K562 (cell line): ENCODE results near the gene THAP11. TPM values are rescaled to one million over a fixed set of nuclear protein-coding genes. Genes with fewer than 3 reads are reported as not detected.

Experiments used
- CTBP1 ChIP-seq: fragments of 450-650 bp; IDR thresholded peaks from 2 replicates; pipeline ENCODE4 v1.6.1; 2016; ENCODE audit warnings: borderline replicate concordance
- CUX1 ChIP-seq: fragments of 200-800 bp; sonication (Bioruptor generic); IDR thresholded peaks from 2 replicates; pipeline ENCODE4 v1.6.1; 2016; ENCODE audit warnings: missing genetic modification characterization, missing compliant biosample characterization
- HES1 ChIP-seq: fragments of 450-650 bp; IDR thresholded peaks from 2 replicates; pipeline ENCODE4 v1.6.1; 2016; ENCODE audit warnings: low read depth, mild to moderate bottlenecking, moderate library complexity
- RBM15 ChIP-seq: fragments of 200-400 bp; formaldehyde crosslinking; IDR thresholded peaks from 2 replicates; pipeline ENCODE4 v1.6.1; 2018; ENCODE audit warnings: mild to moderate bottlenecking, low read length, moderate library complexity; ENCODE audit not compliant: insufficient read depth
- RREB1 ChIP-seq: fragments of 250-450 bp; sonication (Bioruptor Pico); IDR thresholded peaks from 2 replicates; pipeline ENCODE4 v1.4.0; 2020
- SIN3A ChIP-seq, 2 experiments: fragments of 150-350 bp in 1 of 2; IDR thresholded peaks; 2 replicates each; pipeline ENCODE4 v1.6.1; 2011 to 2016; ENCODE audit warnings: borderline replicate concordance in 2 of 2, low read depth in 2 of 2, low read length in 2 of 2, mild to moderate bottlenecking in 2 of 2, moderate library complexity in 2 of 2; ENCODE audit not compliant: control insufficient read depth in 1 of 2
- TARDBP ChIP-seq: fragments of 450-650 bp; IDR thresholded peaks from 2 replicates; pipeline ENCODE4 v1.6.1; 2016
- TEAD1 ChIP-seq, 2 experiments: fragments of 450-650 bp in 1 of 2; sonication (generic) in 1 of 2; formaldehyde crosslinking; IDR thresholded peaks; 2 replicates each; pipeline versions ENCODE4 v1.4.0 to v1.8.0; 2020 to 2022; ENCODE audit warnings: mild to moderate bottlenecking in 2 of 2, missing genetic modification reagents in 1 of 2
- ZNF311 ChIP-seq: fragments of 250-450 bp; sonication (Bioruptor Pico); IDR thresholded peaks from 2 replicates; pipeline ENCODE4 v1.4.0; 2020; ENCODE audit warnings: mild to moderate bottlenecking, moderate library complexity
- polyA plus RNA-seq, 8 experiments: library from polyadenylated mRNA; depleted of rRNA in 4 of 8; stranded (reverse) in 5 of 8; unstranded in 3 of 8; fragments of >200 nt; fragmentation: Nextera tagmentation in 2 of 8; fragmentation: Illumina TruSeq in 1 of 8; extraction: Ambion mirVana in 2 of 8; extraction: Trizol in 1 of 8; gene quantifications; 2 replicates each; pipeline versions ENCODE4 v1.2.1 to v1.2.3, GENCODE V29; 2011 to 2014; ENCODE audit warnings: inconsistent platforms in 1 of 8, missing spikeins in 1 of 8
- total RNA-seq, 7 experiments: library from RNA; depleted of rRNA in 6 of 7; stranded (reverse); fragments of >200 nt in 6 of 7; fragmentation: Illumina TruSeq in 2 of 7; extraction: Trizol in 2 of 7; gene quantifications; 2 replicates each; pipeline versions ENCODE4 v1.2.1 to v1.2.3, GENCODE V29; 2011 to 2021; ENCODE audit warnings: low replicate concordance in 1 of 7
- TF ChIP-seq, protein P1 (sequence below), 2 experiments: IDR thresholded peaks; 2 replicates each; pipeline ENCODE4 v1.6.1; 2011; ENCODE audit warnings: borderline replicate concordance in 1 of 2, control low read depth in 1 of 2, low read depth in 1 of 2, low read length in 1 of 2, mild to moderate bottlenecking in 1 of 2, mixed read lengths in 1 of 2, moderate library complexity in 1 of 2; ENCODE audit not compliant: insufficient read depth in 1 of 2, insufficient read length in 1 of 2, poor library complexity in 1 of 2, severe bottlenecking in 1 of 2; ENCODE audit errors: extremely low read depth in 1 of 2

Gene THAP11
- total and polyA plus RNA-seq, 9 of the 15 experiments (the other 6 are each of a cell fraction or from before 2014, with no cell fraction given): 2.4 to 31.6 (median 21.4) TPM

DNA sequence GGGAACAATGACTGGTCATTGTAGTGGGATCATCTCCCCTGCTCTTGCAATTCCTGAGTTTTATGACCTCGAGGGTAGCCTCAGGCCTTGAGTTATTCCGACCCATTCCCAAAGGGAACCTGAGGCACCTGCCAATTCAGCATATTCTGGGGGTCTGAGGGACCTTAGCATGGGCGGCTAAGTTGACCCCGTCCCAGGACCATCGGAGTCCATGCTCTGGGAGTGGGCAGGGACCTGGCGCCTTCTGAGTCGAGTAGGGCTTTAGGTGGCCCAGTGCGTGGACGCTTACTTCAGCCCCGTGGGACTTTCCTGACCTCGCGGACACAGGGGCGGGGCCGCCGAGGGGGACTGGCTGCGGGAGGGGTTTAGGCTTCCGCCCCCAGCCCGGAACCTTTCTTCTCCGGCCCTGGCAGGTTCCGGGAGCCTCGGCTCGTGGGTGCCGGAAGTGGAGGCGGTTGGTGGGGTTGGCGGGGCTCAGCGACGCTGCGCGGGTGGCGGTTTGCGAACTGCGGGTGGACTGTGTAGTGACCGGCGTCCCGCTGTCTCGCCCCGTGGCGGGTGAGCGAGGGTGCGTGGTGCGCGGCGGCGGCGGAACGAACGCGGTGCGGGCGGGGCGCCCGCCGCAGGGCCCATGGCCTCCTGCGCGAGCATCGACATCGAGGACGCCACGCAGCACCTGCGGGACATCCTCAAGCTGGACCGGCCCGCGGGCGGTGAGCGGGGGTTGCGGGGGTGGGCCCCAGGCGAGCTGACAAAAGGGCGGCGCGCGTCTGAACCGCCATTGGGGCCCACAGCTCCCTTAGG is 30.7 kb downstream of the THAP11 start, which contains the start of gene EDC4 (continued):
- TF ChIP-seq RREB1 (CRISPR knock-in tag) (peak; percentile 83; the same call in 1 of the 2 replicates), TARDBP (peak; percentile 86), HES1 (no peak), RBM15 (no peak), CUX1 (CRISPR knock-in tag) (no peak), CTBP1 (peak; percentile 90), SIN3A (IDR thresholded peaks at IDR 0.05; ENCODE audit: borderline replicate concordance in 2 of 2, control insufficient read depth in 1 of 2, low read depth in 2 of 2, low read length in 2 of 2) (peak; percentile 83 to 94; a peak in 3 of 4 replicates), TEAD1 (CRISPR knock-in tag; IDR thresholded peaks at IDR 0.05) (peak; percentile 63 to 83; a peak in 2 of 4 replicates), ZNF311 (CRISPR knock-in tag) (no peak)
- TF ChIP-seq, protein P1, sequence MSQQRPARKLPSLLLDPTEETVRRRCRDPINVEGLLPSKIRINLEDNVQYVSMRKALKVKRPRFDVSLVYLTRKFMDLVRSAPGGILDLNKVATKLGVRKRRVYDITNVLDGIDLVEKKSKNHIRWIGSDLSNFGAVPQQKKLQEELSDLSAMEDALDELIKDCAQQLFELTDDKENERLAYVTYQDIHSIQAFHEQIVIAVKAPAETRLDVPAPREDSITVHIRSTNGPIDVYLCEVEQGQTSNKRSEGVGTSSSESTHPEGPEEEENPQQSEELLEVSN (IDR thresholded peaks at IDR 0.05; ENCODE audit: borderline replicate concordance in 1 of 2, extremely low read depth in 1 of 2, insufficient read depth in 1 of 2, insufficient read length in 1 of 2, low read depth in 1 of 2, low read length in 1 of 2, poor library complexity in 1 of 2, severe bottlenecking in 1 of 2): peak; percentile 36 to 59
